HL-60 (cell line): ENCODE results near the gene SMPDL3A.
"Not testable (repeated sequence)": the region's sequence is repeated elsewhere in the genome, so short reads cannot be mapped to it uniquely, and the experiment has no call there.

ENCODE experiments used
- DNase-seq, 2 experiments: peaks; one replicate each; pipeline ENCODE4 v3.0.0-alpha.2; 2010 to 2020; ENCODE audit warnings: low read depth in 1 of 2, low spot score in 1 of 2
- H3K27ac ChIP-seq: fragments of 250-450 bp; sonication (Bioruptor Pico); replicated peaks from 2 replicates; pipeline ENCODE4 v1.5.1; 2020; ENCODE audit warnings: mild to moderate bottlenecking, moderate library complexity
- H3K27me3 ChIP-seq: fragments of 250-450 bp; sonication (Bioruptor Pico); 2 replicates; pipeline ENCODE4 v1.5.1; 2021; ENCODE audit warnings: mild to moderate bottlenecking, moderate library complexity; ENCODE audit not compliant: insufficient read depth, poor library complexity, severe bottlenecking
- H3K4me3 ChIP-seq: replicated peaks from 2 replicates; pipeline ENCODE4 v1.5.1; 2011; ENCODE audit warnings: mild to moderate bottlenecking, control low read depth, low read length; ENCODE audit not compliant: insufficient read depth
- GABPA ChIP-seq: IDR thresholded peaks from 2 replicates; pipeline ENCODE4 v1.6.1; 2012; ENCODE audit warnings: low read depth
- POLR2AphosphoS5 ChIP-seq: IDR thresholded peaks from 2 replicates; pipeline ENCODE4 v1.6.1; 2012; ENCODE audit warnings: low read depth
- REST ChIP-seq: IDR thresholded peaks from 2 replicates; pipeline ENCODE4 v1.6.1; 2012; ENCODE audit warnings: low read depth; ENCODE audit not compliant: insufficient replicate concordance
- SPI1 ChIP-seq: IDR thresholded peaks from 2 replicates; pipeline ENCODE4 v1.6.1; 2012; ENCODE audit warnings: low read depth, mild to moderate bottlenecking, borderline replicate concordance
- TF ChIP-seq, protein P1 (sequence below): IDR thresholded peaks from one replicate; pipeline ENCODE4 v1.5.1; 2011; ENCODE audit warnings: low read length, control low read depth, inconsistent platforms; ENCODE audit not compliant: insufficient read depth

The SMPDL3A gene

GRCh38 chr6:122746688-122747087 lies 42.4 kb upstream of the SMPDL3A start:
- TF ChIP-seq SPI1 (no peak), REST (no peak), GABPA (no peak), POLR2AphosphoS5 (no peak)
- TF ChIP-seq, protein P1, sequence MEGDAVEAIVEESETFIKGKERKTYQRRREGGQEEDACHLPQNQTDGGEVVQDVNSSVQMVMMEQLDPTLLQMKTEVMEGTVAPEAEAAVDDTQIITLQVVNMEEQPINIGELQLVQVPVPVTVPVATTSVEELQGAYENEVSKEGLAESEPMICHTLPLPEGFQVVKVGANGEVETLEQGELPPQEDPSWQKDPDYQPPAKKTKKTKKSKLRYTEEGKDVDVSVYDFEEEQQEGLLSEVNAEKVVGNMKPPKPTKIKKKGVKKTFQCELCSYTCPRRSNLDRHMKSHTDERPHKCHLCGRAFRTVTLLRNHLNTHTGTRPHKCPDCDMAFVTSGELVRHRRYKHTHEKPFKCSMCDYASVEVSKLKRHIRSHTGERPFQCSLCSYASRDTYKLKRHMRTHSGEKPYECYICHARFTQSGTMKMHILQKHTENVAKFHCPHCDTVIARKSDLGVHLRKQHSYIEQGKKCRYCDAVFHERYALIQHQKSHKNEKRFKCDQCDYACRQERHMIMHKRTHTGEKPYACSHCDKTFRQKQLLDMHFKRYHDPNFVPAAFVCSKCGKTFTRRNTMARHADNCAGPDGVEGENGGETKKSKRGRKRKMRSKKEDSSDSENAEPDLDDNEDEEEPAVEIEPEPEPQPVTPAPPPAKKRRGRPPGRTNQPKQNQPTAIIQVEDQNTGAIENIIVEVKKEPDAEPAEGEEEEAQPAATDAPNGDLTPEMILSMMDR = no peak
- Histone ChIP-seq H3K27me3 (no peaks in the 10 kb centered on the region), H3K4me3 (no peak overlapping the region), H3K27ac (no peak overlapping the region)
- no peak for DNase-seq

GRCh38 chr6:122747573-122747972 lies 41.5 kb upstream of the SMPDL3A start:
- H3K4me3 ChIP-seq = no peak overlapping the region
- TF ChIP-seq GABPA (no peak), SPI1 (peak; percentile 97)
- DNase-seq = peak in 1 of 2 experiments; percentile 69
- H3K27ac ChIP-seq = no peak overlapping the region
- H3K27me3 ChIP-seq = no peaks in the 10 kb centered on the region

- not testable (repeated sequence) for DNase-seq, H3K27ac ChIP-seq, H3K27me3 ChIP-seq, H3K4me3 ChIP-seq
These were observed 40.1 kb upstream of the SMPDL3A start for GRCh38 chr6:122748945-122749344.

GRCh38 chr6:122749451-122750050 lies 39.5 kb upstream of the SMPDL3A start:
- H3K27ac ChIP-seq = no peak overlapping the region
- no peak for DNase-seq
- TF ChIP-seq SPI1 (no peak), REST (no peak), POLR2AphosphoS5 (no peak), GABPA (no peak)
- TF ChIP-seq, protein P1 = no peak

GRCh38 chr6:122751326-122751725 lies 37.7 kb upstream of the SMPDL3A start:
- Histone ChIP-seq H3K27ac (no peak overlapping the region), H3K27me3 (no peaks in the 10 kb centered on the region), H3K4me3 (no peak overlapping the region)
- TF ChIP-seq POLR2AphosphoS5 (no peak), GABPA (no peak), REST (no peak), SPI1 (no peak)
- TF ChIP-seq, protein P1 = no peak
- no peak for DNase-seq

More at GRCh38 chr6:122749451-122750050, 39.5 kb upstream of the SMPDL3A start:
- Histone ChIP-seq H3K4me3 (no peak overlapping the region), H3K27me3 (no peaks in the 10 kb centered on the region)
